Measurements from ENCODE around the gene SPC24.

SPC24 gene

DNA sequence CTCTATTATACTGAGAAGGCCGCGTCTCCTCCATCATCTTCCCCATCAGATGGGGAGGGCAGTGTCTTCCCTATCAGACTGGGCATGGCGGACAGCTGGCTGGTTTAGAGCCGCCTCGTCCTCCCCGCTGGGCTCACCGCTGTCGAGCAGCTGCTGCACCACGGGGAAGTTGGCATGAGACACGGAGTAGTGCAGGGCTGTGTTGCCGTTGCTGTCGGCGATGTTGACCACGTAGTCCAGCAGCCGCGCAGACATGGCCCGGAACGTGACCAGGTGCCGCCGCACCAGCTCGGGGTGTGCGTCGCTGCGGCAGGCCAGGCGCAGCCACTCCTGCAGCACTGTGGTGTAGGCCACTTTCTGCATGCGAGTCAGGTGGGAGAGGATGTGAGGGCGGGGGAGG lies 18.8 kb upstream of the SPC24 start:
- Histone ChIP-seq H3K36me3 (ENCODE audit: control insufficient read depth, insufficient read depth, low read length) (peaks cover 63% of the 10 kb centered on the region), H3K9ac (ENCODE audit: low read depth, low read length) (no peak overlapping the region), H3K9me3 (ENCODE audit: control insufficient read depth, insufficient read depth, low read length) (no peaks in the 10 kb centered on the region), H3K27me3 (ENCODE audit: control insufficient read depth, insufficient read depth, low read length) (no peaks in the 10 kb centered on the region), H3K4me3 (ENCODE audit: low read depth, low read length) (no peak overlapping the region), H3K27ac (ENCODE audit: low read depth, low read length) (no peak overlapping the region), H3K4me1 (ENCODE audit: control insufficient read depth, insufficient read depth, low read length) (no peaks in the 10 kb centered on the region)

DNA sequence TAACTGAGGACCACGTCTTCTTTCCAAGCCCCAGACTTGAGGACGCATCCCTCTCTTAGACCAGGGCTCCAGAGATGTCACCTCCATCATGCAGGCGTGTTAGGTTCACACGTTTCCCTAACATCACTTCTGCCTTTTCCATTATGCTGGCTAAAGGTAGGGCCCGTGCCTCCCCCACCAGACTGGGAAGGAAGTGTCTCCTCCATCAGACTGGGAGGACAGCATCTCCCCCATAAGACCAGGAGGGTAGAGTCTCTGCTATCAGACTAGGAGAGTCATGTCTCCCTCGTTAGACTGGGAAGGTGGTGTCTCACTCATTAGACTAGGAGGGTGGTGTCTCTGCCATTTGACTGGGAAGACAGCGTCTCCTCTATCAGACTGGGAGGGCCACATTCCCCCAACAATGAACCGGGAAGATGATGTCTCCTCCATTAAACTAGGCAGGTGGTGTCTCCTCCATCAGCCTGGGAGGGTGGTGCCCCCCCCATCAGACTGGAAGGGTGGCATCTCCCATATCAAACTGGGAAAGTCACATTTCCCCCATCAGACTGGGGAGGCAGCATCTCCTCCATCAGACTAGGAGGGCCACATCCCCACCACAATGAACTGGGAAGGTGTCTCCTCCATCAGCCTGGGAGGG lies 18.1 kb upstream of the SPC24 start:
- H3K4me1 ChIP-seq (ENCODE audit: control insufficient read depth, insufficient read depth, low read length) = no peaks in the 10 kb centered on the region
- no peak overlapping the region for H3K4me3 ChIP-seq (ENCODE audit: low read depth, low read length)
- no peak overlapping the region for H3K27ac ChIP-seq (ENCODE audit: low read depth, low read length)
- no peaks in the 10 kb centered on the region for H3K9me3 ChIP-seq (ENCODE audit: control insufficient read depth, insufficient read depth, low read length)
- H3K9ac ChIP-seq (ENCODE audit: low read depth, low read length) = no peak overlapping the region
- peaks cover 67% of the 10 kb centered on the region for H3K36me3 ChIP-seq (ENCODE audit: control insufficient read depth, insufficient read depth, low read length)
- no peaks in the 10 kb centered on the region for H3K27me3 ChIP-seq (ENCODE audit: control insufficient read depth, insufficient read depth, low read length)

DNA sequence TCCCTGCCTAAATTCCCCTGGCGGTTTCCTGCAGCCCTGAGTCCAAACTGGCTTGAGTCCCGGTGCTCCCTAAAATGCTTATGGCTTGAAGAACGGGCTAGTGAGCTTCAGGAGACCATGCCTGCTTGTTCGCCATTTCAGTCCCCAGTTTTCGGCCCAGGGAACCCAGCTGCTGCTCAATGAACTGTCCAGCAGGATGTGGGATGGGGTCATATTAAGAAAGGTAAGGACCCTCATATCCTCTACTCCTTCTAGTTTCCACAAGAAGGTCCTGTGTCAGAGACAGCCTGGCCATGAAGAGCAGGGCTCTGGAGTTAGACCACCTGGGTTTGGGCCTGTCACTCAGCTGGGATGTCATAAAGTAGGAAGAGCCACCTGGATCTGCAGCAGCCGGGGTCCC lies 17.0 kb upstream of the SPC24 start:
- Histone ChIP-seq H3K27ac (ENCODE audit: low read depth, low read length) (no peak overlapping the region), H3K9ac (ENCODE audit: low read depth, low read length) (no peak overlapping the region), H3K36me3 (ENCODE audit: control insufficient read depth, insufficient read depth, low read length) (peaks cover 70% of the 10 kb centered on the region), H3K4me1 (ENCODE audit: control insufficient read depth, insufficient read depth, low read length) (no peaks in the 10 kb centered on the region), H3K9me3 (ENCODE audit: control insufficient read depth, insufficient read depth, low read length) (no peaks in the 10 kb centered on the region), H3K27me3 (ENCODE audit: control insufficient read depth, insufficient read depth, low read length) (no peaks in the 10 kb centered on the region), H3K4me3 (ENCODE audit: low read depth, low read length) (no peak overlapping the region)

DNA sequence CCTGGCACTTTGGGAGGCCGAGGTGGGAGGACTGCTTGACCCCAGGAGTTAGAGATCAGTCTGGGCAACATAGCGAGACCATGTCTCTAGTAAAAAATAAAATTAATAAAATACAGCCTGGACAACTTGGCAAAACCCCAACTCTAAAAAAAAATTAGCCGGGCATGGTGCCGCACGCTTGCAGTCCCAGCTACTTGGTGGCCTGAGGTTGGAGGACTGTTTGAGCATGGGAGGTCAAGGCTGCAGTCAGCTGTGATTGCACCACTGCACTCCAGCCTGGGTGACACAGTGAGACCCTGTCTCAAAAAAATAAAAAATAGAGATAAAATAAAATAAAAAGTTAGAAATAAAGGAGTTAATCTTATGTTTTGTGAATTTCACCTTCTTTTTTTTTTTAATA lies 15.6 kb upstream of the SPC24 start:
- no peaks in the 10 kb centered on the region for H3K4me1 ChIP-seq (ENCODE audit: control insufficient read depth, insufficient read depth, low read length)
- H3K4me3 ChIP-seq (ENCODE audit: low read depth, low read length) = no peak overlapping the region
- no peaks in the 10 kb centered on the region for H3K9me3 ChIP-seq (ENCODE audit: control insufficient read depth, insufficient read depth, low read length)
- no peaks in the 10 kb centered on the region for H3K27me3 ChIP-seq (ENCODE audit: control insufficient read depth, insufficient read depth, low read length)
- no peak overlapping the region for H3K27ac ChIP-seq (ENCODE audit: low read depth, low read length)
- peaks cover 67% of the 10 kb centered on the region for H3K36me3 ChIP-seq (ENCODE audit: control insufficient read depth, insufficient read depth, low read length)
- no peak overlapping the region for H3K9ac ChIP-seq (ENCODE audit: low read depth, low read length)

DNA sequence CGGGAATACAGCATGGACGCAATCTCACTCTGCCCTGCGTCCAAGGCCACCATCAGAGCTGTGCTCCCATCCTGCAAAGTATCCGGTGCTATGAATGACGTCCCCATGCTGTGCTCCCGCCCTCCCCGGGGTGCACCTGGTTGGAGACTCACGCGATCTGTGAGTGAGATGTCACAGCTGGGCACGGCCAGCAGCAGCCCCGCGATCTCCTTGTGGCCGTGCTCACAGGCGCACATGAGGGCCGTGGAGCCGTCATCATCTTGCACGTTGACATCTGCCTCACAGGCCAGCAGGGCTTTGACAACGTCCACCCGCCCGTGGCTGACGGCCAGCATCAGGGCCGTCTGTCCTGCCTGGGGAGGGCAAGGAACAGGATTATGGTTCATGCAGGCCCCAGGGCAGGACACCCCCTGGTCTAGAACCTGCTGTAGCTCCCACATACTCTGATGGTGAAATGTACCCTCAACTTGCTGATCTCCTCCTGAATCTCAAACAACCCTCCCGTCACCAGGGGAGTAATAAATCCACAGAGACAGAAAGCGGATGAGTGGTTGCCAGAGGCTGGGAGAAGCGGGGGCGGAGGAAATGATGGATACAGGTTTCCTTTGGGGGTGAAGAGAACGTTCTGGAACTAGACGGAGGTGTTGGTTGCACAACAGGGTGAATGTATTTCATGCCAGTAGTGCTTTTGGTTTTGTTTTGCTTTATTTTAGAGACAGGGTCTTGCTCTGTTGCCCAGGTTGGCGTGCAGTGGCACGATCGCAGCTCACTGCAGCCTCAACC lies 14.5 kb upstream of the SPC24 start:
- H3K9me3 ChIP-seq (ENCODE audit: control insufficient read depth, insufficient read depth, low read length) = no peaks in the 10 kb centered on the region
- no peak overlapping the region for H3K4me3 ChIP-seq (ENCODE audit: low read depth, low read length)
- H3K36me3 ChIP-seq (ENCODE audit: control insufficient read depth, insufficient read depth, low read length) = peaks cover 70% of the 10 kb centered on the region
- H3K27me3 ChIP-seq (ENCODE audit: control insufficient read depth, insufficient read depth, low read length) = no peaks in the 10 kb centered on the region
- no peaks in the 10 kb centered on the region for H3K4me1 ChIP-seq (ENCODE audit: control insufficient read depth, insufficient read depth, low read length)
- H3K9ac ChIP-seq (ENCODE audit: low read depth, low read length) = no peak overlapping the region
- H3K27ac ChIP-seq (ENCODE audit: low read depth, low read length) = no peak overlapping the region

DNA sequence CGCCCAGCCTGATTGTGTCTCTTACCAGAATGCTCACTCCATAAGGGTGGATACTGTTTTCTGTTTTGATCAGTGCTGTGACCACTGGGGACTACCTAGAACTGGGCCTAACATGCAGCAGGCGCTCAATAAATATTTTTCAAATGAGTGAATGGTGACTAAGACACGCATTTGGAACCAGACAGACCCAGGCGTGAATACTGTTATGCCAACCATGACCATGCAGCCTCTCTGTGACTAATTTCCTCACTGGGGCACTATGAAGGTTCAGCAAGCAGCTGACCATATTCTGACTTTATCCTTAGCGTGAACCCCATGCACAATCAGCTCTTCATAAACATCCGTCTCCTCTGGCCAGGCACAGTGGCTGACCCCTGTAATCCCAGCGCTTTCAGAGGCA lies 13.0 kb upstream of the SPC24 start:
- H3K4me1 ChIP-seq (ENCODE audit: control insufficient read depth, insufficient read depth, low read length) = no peaks in the 10 kb centered on the region
- H3K9me3 ChIP-seq (ENCODE audit: control insufficient read depth, insufficient read depth, low read length) = no peaks in the 10 kb centered on the region
- H3K27ac ChIP-seq (ENCODE audit: low read depth, low read length) = no peak overlapping the region
- no peak overlapping the region for H3K9ac ChIP-seq (ENCODE audit: low read depth, low read length)
- H3K4me3 ChIP-seq (ENCODE audit: low read depth, low read length) = no peak overlapping the region
- H3K36me3 ChIP-seq (ENCODE audit: control insufficient read depth, insufficient read depth, low read length) = peaks cover 57% of the 10 kb centered on the region
- no peaks in the 10 kb centered on the region for H3K27me3 ChIP-seq (ENCODE audit: control insufficient read depth, insufficient read depth, low read length)

DNA sequence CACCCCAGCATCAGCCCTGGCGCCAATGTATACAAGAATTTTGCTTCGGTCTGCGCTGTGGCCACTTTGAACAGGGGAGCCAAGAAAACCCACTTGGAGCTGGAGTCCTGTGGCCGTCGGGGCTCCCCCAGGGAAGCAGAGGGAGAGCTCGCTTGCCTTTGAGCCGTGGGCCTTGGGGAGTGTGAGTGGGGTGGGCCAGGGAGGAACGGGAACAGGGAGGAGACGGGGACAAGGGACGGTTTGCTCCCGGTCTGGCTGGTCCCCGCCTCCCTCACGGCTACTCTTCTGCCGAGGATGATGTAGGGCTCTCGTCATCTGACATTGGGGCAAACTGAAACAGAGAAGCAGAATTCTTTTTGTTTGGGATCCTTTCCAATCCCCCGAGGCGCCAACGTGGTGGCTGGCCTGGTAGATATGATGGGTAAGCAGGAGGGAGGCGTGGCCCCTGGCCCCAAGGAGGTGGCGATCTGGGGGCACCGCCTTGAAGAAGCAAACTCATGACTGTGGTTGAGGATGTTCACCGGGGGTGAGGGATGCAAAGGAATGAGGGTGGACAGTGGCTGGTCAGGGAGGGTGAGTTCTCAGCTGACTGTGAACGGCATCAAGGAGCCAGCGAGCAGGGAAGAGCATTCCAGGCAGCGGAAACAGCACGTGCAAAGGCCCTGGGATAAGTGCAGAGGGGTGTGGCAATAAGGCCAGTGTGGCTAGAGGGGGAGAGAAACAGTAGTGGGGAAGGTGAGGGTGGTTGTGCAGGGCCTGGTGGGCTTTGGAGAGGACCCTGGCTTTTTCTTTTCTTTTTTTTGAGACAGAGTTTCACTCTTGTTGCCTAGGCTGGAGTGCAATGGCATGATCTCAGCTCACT lies 10.9 kb upstream of the SPC24 start:
- no peaks in the 10 kb centered on the region for H3K9me3 ChIP-seq (ENCODE audit: control insufficient read depth, insufficient read depth, low read length)
- no peaks in the 10 kb centered on the region for H3K4me1 ChIP-seq (ENCODE audit: control insufficient read depth, insufficient read depth, low read length)
- H3K9ac ChIP-seq (ENCODE audit: low read depth, low read length) = no peak overlapping the region
- H3K27ac ChIP-seq (ENCODE audit: low read depth, low read length) = no peak overlapping the region
- no peaks in the 10 kb centered on the region for H3K27me3 ChIP-seq (ENCODE audit: control insufficient read depth, insufficient read depth, low read length)
- H3K4me3 ChIP-seq (ENCODE audit: low read depth, low read length) = no peak overlapping the region
- peaks cover 43% of the 10 kb centered on the region for H3K36me3 ChIP-seq (ENCODE audit: control insufficient read depth, insufficient read depth, low read length)

DNA sequence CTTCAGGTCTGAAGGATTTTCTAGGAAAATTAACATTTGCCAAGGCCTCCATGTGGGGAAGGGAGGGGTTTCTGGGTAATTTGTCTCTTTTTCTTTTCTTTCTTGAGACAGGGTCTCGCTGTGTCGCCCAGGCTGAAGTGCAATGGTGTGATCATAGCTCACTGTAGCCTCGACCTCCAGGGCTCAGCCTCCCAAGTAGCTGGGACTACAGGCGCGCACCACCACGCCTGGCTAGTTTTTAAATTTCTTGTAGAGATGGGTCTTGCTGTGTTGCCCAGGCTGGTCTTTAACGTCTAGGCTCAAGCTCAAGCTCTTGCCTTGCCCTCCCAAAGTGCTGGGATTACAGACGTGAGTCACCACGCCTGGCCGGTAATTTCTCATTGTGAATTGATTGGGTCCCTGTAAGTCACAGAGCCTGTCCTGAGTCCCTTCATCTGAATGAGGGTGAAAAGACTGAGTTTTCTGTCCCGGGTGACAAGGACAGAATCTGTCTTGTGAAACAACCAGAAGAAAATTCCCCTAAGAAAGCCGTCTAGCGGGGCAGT lies 10.0 kb upstream of the SPC24 start:
- Histone ChIP-seq H3K4me3 (ENCODE audit: low read depth, low read length) (no peak overlapping the region), H3K27me3 (ENCODE audit: control insufficient read depth, insufficient read depth, low read length) (no peaks in the 10 kb centered on the region), H3K27ac (ENCODE audit: low read depth, low read length) (no peak overlapping the region), H3K9ac (ENCODE audit: low read depth, low read length) (no peak overlapping the region), H3K4me1 (ENCODE audit: control insufficient read depth, insufficient read depth, low read length) (no peaks in the 10 kb centered on the region), H3K36me3 (ENCODE audit: control insufficient read depth, insufficient read depth, low read length) (peaks cover 43% of the 10 kb centered on the region), H3K9me3 (ENCODE audit: control insufficient read depth, insufficient read depth, low read length) (no peaks in the 10 kb centered on the region)

DNA sequence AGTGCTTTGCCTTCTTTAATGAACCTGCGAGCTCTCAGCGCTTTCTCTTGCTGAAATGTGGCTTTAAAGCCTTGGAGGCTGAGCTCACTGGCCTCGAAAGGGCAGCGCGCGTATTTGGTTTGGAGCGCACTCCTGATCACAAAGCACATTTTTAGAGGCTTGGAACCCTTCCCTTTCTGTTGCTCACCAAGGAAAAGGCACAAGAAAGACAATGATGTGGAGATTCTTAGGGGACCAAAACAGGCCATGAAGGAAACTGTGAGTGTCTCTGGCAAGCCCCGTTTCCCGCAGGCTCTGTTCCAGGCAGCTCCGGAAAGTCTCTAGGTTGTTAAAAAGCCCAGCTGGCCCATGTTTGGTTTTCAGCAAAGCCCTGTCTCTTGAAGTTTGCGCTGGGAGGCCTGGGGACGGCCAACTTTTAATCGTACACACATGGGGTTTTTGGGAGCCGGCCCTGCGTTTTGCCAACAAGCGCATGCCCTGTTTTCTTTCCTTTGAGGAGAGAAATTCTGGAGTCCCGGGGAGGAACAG lies 9.4 kb upstream of the SPC24 start:
- Histone ChIP-seq H3K9me3 (ENCODE audit: control insufficient read depth, insufficient read depth, low read length) (no peaks in the 10 kb centered on the region), H3K27me3 (ENCODE audit: control insufficient read depth, insufficient read depth, low read length) (no peaks in the 10 kb centered on the region), H3K9ac (ENCODE audit: low read depth, low read length) (0 out of 2 replicates have a peak overlapping the region, but pooled peaks have one; percentile 18), H3K27ac (ENCODE audit: low read depth, low read length) (no peak overlapping the region), H3K4me1 (ENCODE audit: control insufficient read depth, insufficient read depth, low read length) (no peaks in the 10 kb centered on the region), H3K4me3 (ENCODE audit: low read depth, low read length) (no peak overlapping the region), H3K36me3 (ENCODE audit: control insufficient read depth, insufficient read depth, low read length) (peaks cover 37% of the 10 kb centered on the region)

DNA sequence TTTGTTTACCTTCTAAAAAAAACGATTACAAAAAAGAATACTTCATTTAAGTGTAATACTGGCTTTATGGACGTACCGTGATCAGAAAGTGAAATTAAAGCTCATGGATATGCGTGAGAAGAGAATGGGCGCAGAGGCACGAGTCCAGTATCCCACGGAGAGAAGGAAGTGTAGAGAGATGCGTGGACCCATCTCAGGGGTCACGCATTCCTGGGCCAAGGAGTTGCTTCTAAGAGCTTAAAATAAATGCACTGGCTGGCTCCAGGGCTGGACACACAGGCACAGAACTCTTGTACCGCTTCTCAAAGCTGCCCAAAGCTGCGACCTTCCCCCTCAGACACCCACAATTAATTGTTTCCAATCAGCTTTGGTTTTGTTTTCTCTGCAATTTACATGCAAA lies 8.7 kb upstream of the SPC24 start:
- no peak overlapping the region for H3K9ac ChIP-seq (ENCODE audit: low read depth, low read length)
- no peaks in the 10 kb centered on the region for H3K9me3 ChIP-seq (ENCODE audit: control insufficient read depth, insufficient read depth, low read length)
- no peaks in the 10 kb centered on the region for H3K27me3 ChIP-seq (ENCODE audit: control insufficient read depth, insufficient read depth, low read length)
- peaks cover 31% of the 10 kb centered on the region for H3K36me3 ChIP-seq (ENCODE audit: control insufficient read depth, insufficient read depth, low read length)
- H3K27ac ChIP-seq (ENCODE audit: low read depth, low read length) = no peak overlapping the region
- H3K4me1 ChIP-seq (ENCODE audit: control insufficient read depth, insufficient read depth, low read length) = no peaks in the 10 kb centered on the region
- H3K4me3 ChIP-seq (ENCODE audit: low read depth, low read length) = no peak overlapping the region
